OCI-LY1 (cell line): ENCODE measurements around the gene GRPEL2.

Experiments
- H2AFZ ChIP-seq: fragments of 200-600 bp; sonication (generic), shearing (Covaris generic); 2 replicates; pipeline ENCODE4 v1.6.0; 2014; ENCODE audit warnings: antibody characterized with exemption, mild to moderate bottlenecking, low read length
- H3F3A ChIP-seq: fragments of 200-600 bp; sonication (generic), shearing (Covaris generic); 2 replicates; pipeline ENCODE4 v1.6.0; 2014; ENCODE audit warnings: mild to moderate bottlenecking, antibody characterized with exemption, low read length, moderate library complexity; ENCODE audit not compliant: insufficient read depth
- H3K27ac ChIP-seq: fragments of 200-600 bp; sonication (generic); 2 replicates; pipeline ENCODE4 v1.5.1; 2014; ENCODE audit warnings: low read length, mixed run types, mild to moderate bottlenecking, low read depth; ENCODE audit not compliant: poor library complexity, severe bottlenecking
- H3K27me3 ChIP-seq: fragments of 200-600 bp; sonication (generic); 2 replicates; pipeline ENCODE4 v1.6.0; 2014; ENCODE audit warnings: antibody characterized with exemption, mild to moderate bottlenecking, low read length, moderate library complexity; ENCODE audit not compliant: insufficient read depth
- H3K36me3 ChIP-seq: fragments of 200-600 bp; sonication (generic); 2 replicates; pipeline ENCODE4 v1.6.1; 2014; ENCODE audit warnings: mild to moderate bottlenecking, antibody characterized with exemption, low read length, moderate library complexity, mixed read lengths; ENCODE audit not compliant: insufficient read depth
- H3K4me1 ChIP-seq: fragments of 200-600 bp; sonication (generic); 2 replicates; pipeline ENCODE4 v1.5.1; 2014; ENCODE audit warnings: mild to moderate bottlenecking, low read length, moderate library complexity; ENCODE audit not compliant: insufficient read depth, severe bottlenecking
- H3K4me2 ChIP-seq: fragments of 200-600 bp; sonication (generic), shearing (Covaris generic); 2 replicates; pipeline ENCODE4 v1.6.1; 2014; ENCODE audit warnings: low read length
- H3K4me3 ChIP-seq: fragments of 200-600 bp; sonication (generic); 2 replicates; pipeline ENCODE4 v1.5.1; 2014; ENCODE audit warnings: low read length, low read depth, mild to moderate bottlenecking, mixed read lengths; ENCODE audit not compliant: poor library complexity, severe bottlenecking
- H3K79me2 ChIP-seq: fragments of 200-600 bp; shearing (Covaris generic); 2 replicates; pipeline ENCODE4 v1.6.1; 2016; ENCODE audit warnings: mixed run types, low read length, mixed read lengths; ENCODE audit not compliant: insufficient read depth
- H3K9ac ChIP-seq: fragments of 200-600 bp; sonication (generic), shearing (Covaris generic); 2 replicates; pipeline ENCODE4 v1.6.1; 2014; ENCODE audit warnings: mild to moderate bottlenecking, low read length, mixed read lengths
- H3K9me2 ChIP-seq: fragments of 200-600 bp; sonication (generic), shearing (Covaris generic); 2 replicates; pipeline ENCODE4 v1.6.1; 2014; ENCODE audit warnings: low read depth, mild to moderate bottlenecking, low read length, mixed read lengths
- H3K9me3 ChIP-seq: fragments of 200-600 bp; shearing (Covaris generic); 2 replicates; pipeline ENCODE4 v1.6.1; 2014; ENCODE audit warnings: low read length, mixed read lengths
- H4K20me1 ChIP-seq: fragments of 200-600 bp; sonication (generic), shearing (Covaris generic); 2 replicates; pipeline ENCODE4 v1.6.0; 2016; ENCODE audit warnings: mild to moderate bottlenecking, low read length; ENCODE audit not compliant: insufficient read depth
- EZH2 ChIP-seq: fragments of 200-600 bp; sonication (generic), shearing (Covaris generic); IDR thresholded peaks from 2 replicates; pipeline ENCODE4 v1.8.0; 2017; ENCODE audit warnings: borderline replicate concordance, mixed run types, mild to moderate bottlenecking, antibody characterized with exemption, low read length, moderate library complexity, mixed read lengths
- TF ChIP-seq, protein P1 (sequence below): fragments of 200-600 bp; sonication (generic), shearing (Covaris generic); IDR thresholded peaks from 2 replicates; pipeline ENCODE4 v1.5.1; 2017; ENCODE audit warnings: mild to moderate bottlenecking, antibody characterized with exemption, low read length, moderate library complexity, mixed read lengths

GRPEL2 gene

DNA sequence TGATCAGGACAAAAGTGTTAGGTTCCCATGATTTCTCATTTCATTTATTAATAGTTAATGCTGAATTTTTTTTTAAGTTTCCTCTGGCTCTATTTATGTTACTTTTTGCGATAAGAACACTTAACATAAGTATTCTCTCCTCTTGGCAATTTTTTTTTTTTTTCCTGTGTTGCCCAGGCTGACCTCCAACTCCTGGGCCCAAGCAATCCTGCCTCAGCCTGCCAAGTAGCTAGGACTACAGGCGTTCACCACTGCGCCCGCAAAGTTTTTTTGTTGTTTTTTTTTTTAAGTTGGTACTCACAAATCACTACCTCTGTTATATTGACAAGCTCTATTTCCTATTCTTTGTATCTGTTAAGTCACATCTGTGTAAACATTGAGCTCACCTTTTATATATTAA lies 6.9 kb downstream of the GRPEL2 start:
- Histone ChIP-seq H3K36me3 (peaks cover 93% of the 10 kb centered on the region), H3F3A (no peaks in the 10 kb centered on the region), H3K9ac (no peak overlapping the region)

DNA sequence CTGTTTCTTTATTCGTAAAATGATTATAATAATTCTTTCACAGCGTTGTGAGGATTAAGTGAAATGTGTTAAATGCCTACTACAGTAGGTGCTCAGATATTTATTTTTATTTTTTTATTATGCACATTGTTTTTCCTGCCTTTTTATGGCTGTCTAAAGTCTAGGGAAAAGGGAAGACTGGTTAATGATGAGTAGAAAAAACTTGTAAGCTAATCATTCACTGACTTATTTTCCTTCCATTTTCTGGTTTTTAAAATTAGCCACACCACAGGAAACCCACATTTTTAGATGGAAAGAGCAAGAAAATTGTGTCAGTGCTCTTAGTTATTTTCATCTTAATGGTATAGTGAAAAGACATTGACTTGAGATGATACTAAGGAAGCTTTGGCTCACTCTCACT lies 8.6 kb downstream of the GRPEL2 start:
- Histone ChIP-seq H3K27me3 (no peaks in the 10 kb centered on the region), H3K27ac (no peak overlapping the region), H3K4me2 (no peak overlapping the region), H3K4me1 (peaks cover 21% of the 10 kb centered on the region), H4K20me1 (no peaks in the 10 kb centered on the region), H2AFZ (no peak overlapping the region), H3F3A (no peaks in the 10 kb centered on the region), H3K36me3 (peaks cover 75% of the 10 kb centered on the region), H3K79me2 (no peaks in the 10 kb centered on the region), H3K9me3 (no peaks in the 10 kb centered on the region), H3K9me2 (no peaks in the 10 kb centered on the region), H3K9ac (no peak overlapping the region), H3K4me3 (no peak overlapping the region)
- TF ChIP-seq EZH2 = no peak
- TF ChIP-seq, protein P1, sequence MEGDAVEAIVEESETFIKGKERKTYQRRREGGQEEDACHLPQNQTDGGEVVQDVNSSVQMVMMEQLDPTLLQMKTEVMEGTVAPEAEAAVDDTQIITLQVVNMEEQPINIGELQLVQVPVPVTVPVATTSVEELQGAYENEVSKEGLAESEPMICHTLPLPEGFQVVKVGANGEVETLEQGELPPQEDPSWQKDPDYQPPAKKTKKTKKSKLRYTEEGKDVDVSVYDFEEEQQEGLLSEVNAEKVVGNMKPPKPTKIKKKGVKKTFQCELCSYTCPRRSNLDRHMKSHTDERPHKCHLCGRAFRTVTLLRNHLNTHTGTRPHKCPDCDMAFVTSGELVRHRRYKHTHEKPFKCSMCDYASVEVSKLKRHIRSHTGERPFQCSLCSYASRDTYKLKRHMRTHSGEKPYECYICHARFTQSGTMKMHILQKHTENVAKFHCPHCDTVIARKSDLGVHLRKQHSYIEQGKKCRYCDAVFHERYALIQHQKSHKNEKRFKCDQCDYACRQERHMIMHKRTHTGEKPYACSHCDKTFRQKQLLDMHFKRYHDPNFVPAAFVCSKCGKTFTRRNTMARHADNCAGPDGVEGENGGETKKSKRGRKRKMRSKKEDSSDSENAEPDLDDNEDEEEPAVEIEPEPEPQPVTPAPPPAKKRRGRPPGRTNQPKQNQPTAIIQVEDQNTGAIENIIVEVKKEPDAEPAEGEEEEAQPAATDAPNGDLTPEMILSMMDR = no peak

More for the DNA sequence above, 6.9 kb downstream of the GRPEL2 start:
- H2AFZ ChIP-seq = no peak overlapping the region
- no peak overlapping the region for H3K4me3 ChIP-seq
- no peaks in the 10 kb centered on the region for H3K9me3 ChIP-seq
- TF ChIP-seq EZH2 = no peak
- TF ChIP-seq, protein P1 = no peak
- peaks cover 9% of the 10 kb centered on the region for H3K79me2 ChIP-seq
- H3K9me2 ChIP-seq = no peaks in the 10 kb centered on the region
- H4K20me1 ChIP-seq = no peaks in the 10 kb centered on the region
- H3K27ac ChIP-seq = no peak overlapping the region
- H3K4me1 ChIP-seq = peaks cover 26% of the 10 kb centered on the region
- H3K4me2 ChIP-seq = no peak overlapping the region
- no peaks in the 10 kb centered on the region for H3K27me3 ChIP-seq

DNA sequence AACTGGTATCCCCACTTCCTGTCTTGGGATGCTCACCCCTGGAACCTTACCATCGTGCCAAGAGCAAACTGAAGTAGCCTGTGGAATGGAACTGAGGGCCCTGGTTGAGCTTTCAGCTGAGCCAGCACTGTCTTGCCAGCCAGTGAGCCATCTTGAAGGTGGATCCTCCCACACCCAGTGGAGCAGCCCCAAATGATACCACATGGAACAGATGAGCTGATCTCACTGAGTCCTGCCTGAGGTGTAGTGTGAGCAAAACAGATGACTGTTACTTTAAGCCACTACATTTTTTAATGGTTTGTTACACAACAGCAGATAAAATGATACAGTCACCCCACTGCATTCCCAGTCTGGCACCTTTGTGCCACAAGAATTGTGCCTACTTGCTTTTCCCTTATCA lies 10.4 kb downstream of the GRPEL2 start:
- Histone ChIP-seq H3K4me2 (no peak overlapping the region), H3K9me2 (no peaks in the 10 kb centered on the region), H3K4me3 (no peak overlapping the region), H3F3A (no peaks in the 10 kb centered on the region), H3K9me3 (no peaks in the 10 kb centered on the region), H3K27me3 (no peaks in the 10 kb centered on the region), H3K27ac (no peak overlapping the region), H4K20me1 (no peaks in the 10 kb centered on the region), H3K79me2 (no peaks in the 10 kb centered on the region), H3K4me1 (peaks cover 27% of the 10 kb centered on the region), H3K36me3 (peaks cover 57% of the 10 kb centered on the region), H2AFZ (no peak overlapping the region), H3K9ac (no peak overlapping the region)
- TF ChIP-seq, protein P1 = no peak
- TF ChIP-seq EZH2 = no peak
